ENCODE results near the gene PTPRM.

Gene PTPRM

GRCh38 chr18:7684357-7684756 is 117.2 kb downstream of the PTPRM start:
- no peak for TF ChIP-seq POU2F2 (IDR thresholded peaks at IDR 0.05; ENCODE audit: low read depth, low read length)
- TF ChIP-seq SPI1 (IDR thresholded peaks at IDR 0.05; ENCODE audit: low read depth, low read length), result no peak
- TF ChIP-seq POLR2A (IDR thresholded peaks at IDR 0.05; ENCODE audit: low read depth, low read length), result no peak
- TF ChIP-seq PAX5 (IDR thresholded peaks at IDR 0.05; ENCODE audit: insufficient read depth, low read length, severe bottlenecking), result no peak
- no peak for TF ChIP-seq POLR2AphosphoS5 (IDR thresholded peaks at IDR 0.05; ENCODE audit: low read depth, low read length)
- no peak for TF ChIP-seq TAF1 (IDR thresholded peaks at IDR 0.05; ENCODE audit: low read depth, low read length)
- DNase-seq (ENCODE audit: insufficient read length, low spot score) (no peak), FAIRE-seq (no peak)

GRCh38 chr18:7684966-7685365 is 117.8 kb downstream of the PTPRM start:
- DNase-seq (ENCODE audit: insufficient read length, low spot score) (no peak), FAIRE-seq (no peak)
- no peak for TF ChIP-seq TAF1 (IDR thresholded peaks at IDR 0.05; ENCODE audit: low read depth, low read length)
- TF ChIP-seq POLR2A (IDR thresholded peaks at IDR 0.05; ENCODE audit: low read depth, low read length), result no peak
- TF ChIP-seq PAX5 (IDR thresholded peaks at IDR 0.05; ENCODE audit: insufficient read depth, low read length, severe bottlenecking), result no peak
- no peak for TF ChIP-seq POLR2AphosphoS5 (IDR thresholded peaks at IDR 0.05; ENCODE audit: low read depth, low read length)
- no peak for TF ChIP-seq SPI1 (IDR thresholded peaks at IDR 0.05; ENCODE audit: low read depth, low read length)
- TF ChIP-seq POU2F2 (IDR thresholded peaks at IDR 0.05; ENCODE audit: low read depth, low read length), result no peak

GRCh38 chr18:7686278-7686677 is 119.2 kb downstream of the PTPRM start:
- DNase-seq (ENCODE audit: insufficient read length, low spot score) (no peak), FAIRE-seq (no peak)
- TF ChIP-seq PAX5 (IDR thresholded peaks at IDR 0.05; ENCODE audit: insufficient read depth, low read length, severe bottlenecking) (no peak), POU2F2 (IDR thresholded peaks at IDR 0.05; ENCODE audit: low read depth, low read length) (no peak), POLR2AphosphoS5 (IDR thresholded peaks at IDR 0.05; ENCODE audit: low read depth, low read length) (no peak), SPI1 (IDR thresholded peaks at IDR 0.05; ENCODE audit: low read depth, low read length) (no peak), TAF1 (IDR thresholded peaks at IDR 0.05; ENCODE audit: low read depth, low read length) (no peak), POLR2A (IDR thresholded peaks at IDR 0.05; ENCODE audit: low read depth, low read length) (no peak)

GRCh38 chr18:7688580-7688979 is 121.5 kb downstream of the PTPRM start:
- no peak for TF ChIP-seq SPI1 (IDR thresholded peaks at IDR 0.05; ENCODE audit: low read depth, low read length)
- FAIRE-seq, result no peak
- no peak for DNase-seq (ENCODE audit: insufficient read length, low spot score)

- no peak for TF ChIP-seq POU2F2 (IDR thresholded peaks at IDR 0.05; ENCODE audit: low read depth, low read length)
- TF ChIP-seq POLR2AphosphoS5 (IDR thresholded peaks at IDR 0.05; ENCODE audit: low read depth, low read length), result no peak
- TF ChIP-seq SPI1 (IDR thresholded peaks at IDR 0.05; ENCODE audit: low read depth, low read length), result no peak
- no peak for TF ChIP-seq POLR2A (IDR thresholded peaks at IDR 0.05; ENCODE audit: low read depth, low read length)
- TF ChIP-seq PAX5 (IDR thresholded peaks at IDR 0.05; ENCODE audit: insufficient read depth, low read length, severe bottlenecking), result no peak
- TF ChIP-seq TAF1 (IDR thresholded peaks at IDR 0.05; ENCODE audit: low read depth, low read length), result no peak
- no peak for FAIRE-seq
Observed at GRCh38 chr18:7691206-7691605, 124.1 kb downstream of the PTPRM start.

GRCh38 chr18:7696780-7697179 is 129.7 kb downstream of the PTPRM start:
- TF ChIP-seq TAF1 (IDR thresholded peaks at IDR 0.05; ENCODE audit: low read depth, low read length) (no peak), POLR2A (IDR thresholded peaks at IDR 0.05; ENCODE audit: low read depth, low read length) (no peak), PAX5 (IDR thresholded peaks at IDR 0.05; ENCODE audit: insufficient read depth, low read length, severe bottlenecking) (no peak), POLR2AphosphoS5 (IDR thresholded peaks at IDR 0.05; ENCODE audit: low read depth, low read length) (no peak), SPI1 (IDR thresholded peaks at IDR 0.05; ENCODE audit: low read depth, low read length) (no peak), POU2F2 (IDR thresholded peaks at IDR 0.05; ENCODE audit: low read depth, low read length) (no peak)
- no peak for DNase-seq (ENCODE audit: insufficient read length, low spot score)
- no peak for FAIRE-seq

More at GRCh38 chr18:7691206-7691605, 124.1 kb downstream of the PTPRM start:
- DNase-seq (ENCODE audit: insufficient read length, low spot score), result no peak

GRCh38 chr18:7697306-7697705 is 130.2 kb downstream of the PTPRM start:
- DNase-seq (ENCODE audit: insufficient read length, low spot score), result no peak
- FAIRE-seq, result no peak
- no peak for TF ChIP-seq SPI1 (IDR thresholded peaks at IDR 0.05; ENCODE audit: low read depth, low read length)
- no peak for TF ChIP-seq PAX5 (IDR thresholded peaks at IDR 0.05; ENCODE audit: insufficient read depth, low read length, severe bottlenecking)
- no peak for TF ChIP-seq POU2F2 (IDR thresholded peaks at IDR 0.05; ENCODE audit: low read depth, low read length)
- no peak for TF ChIP-seq POLR2A (IDR thresholded peaks at IDR 0.05; ENCODE audit: low read depth, low read length)
- no peak for TF ChIP-seq TAF1 (IDR thresholded peaks at IDR 0.05; ENCODE audit: low read depth, low read length)
- no peak for TF ChIP-seq POLR2AphosphoS5 (IDR thresholded peaks at IDR 0.05; ENCODE audit: low read depth, low read length)

GRCh38 chr18:7711495-7711894 is 144.4 kb downstream of the PTPRM start:
- no peak for TF ChIP-seq POLR2AphosphoS5 (IDR thresholded peaks at IDR 0.05; ENCODE audit: low read depth, low read length)
- no peak for TF ChIP-seq TAF1 (IDR thresholded peaks at IDR 0.05; ENCODE audit: low read depth, low read length)
- TF ChIP-seq POU2F2 (IDR thresholded peaks at IDR 0.05; ENCODE audit: low read depth, low read length), result no peak
- no peak for TF ChIP-seq PAX5 (IDR thresholded peaks at IDR 0.05; ENCODE audit: insufficient read depth, low read length, severe bottlenecking)
- no peak for TF ChIP-seq POLR2A (IDR thresholded peaks at IDR 0.05; ENCODE audit: low read depth, low read length)
- TF ChIP-seq SPI1 (IDR thresholded peaks at IDR 0.05; ENCODE audit: low read depth, low read length), result no peak
- FAIRE-seq (no peak), DNase-seq (ENCODE audit: insufficient read length, low spot score) (no peak)

- DNase-seq (ENCODE audit: insufficient read length, low spot score) (no peak), FAIRE-seq (no peak)
- TF ChIP-seq TAF1 (IDR thresholded peaks at IDR 0.05; ENCODE audit: low read depth, low read length) (no peak), POLR2A (IDR thresholded peaks at IDR 0.05; ENCODE audit: low read depth, low read length) (no peak), POLR2AphosphoS5 (IDR thresholded peaks at IDR 0.05; ENCODE audit: low read depth, low read length) (no peak), PAX5 (IDR thresholded peaks at IDR 0.05; ENCODE audit: insufficient read depth, low read length, severe bottlenecking) (no peak), POU2F2 (IDR thresholded peaks at IDR 0.05; ENCODE audit: low read depth, low read length) (no peak), SPI1 (IDR thresholded peaks at IDR 0.05; ENCODE audit: low read depth, low read length) (no peak)
Observed at GRCh38 chr18:7720395-7720794, 153.3 kb downstream of the PTPRM start.

GRCh38 chr18:7721532-7721931 is 154.4 kb downstream of the PTPRM start:
- DNase-seq (ENCODE audit: insufficient read length, low spot score), result no peak
- TF ChIP-seq SPI1 (IDR thresholded peaks at IDR 0.05; ENCODE audit: low read depth, low read length), result no peak
- TF ChIP-seq POLR2A (IDR thresholded peaks at IDR 0.05; ENCODE audit: low read depth, low read length), result no peak
- no peak for TF ChIP-seq POLR2AphosphoS5 (IDR thresholded peaks at IDR 0.05; ENCODE audit: low read depth, low read length)
- no peak for TF ChIP-seq TAF1 (IDR thresholded peaks at IDR 0.05; ENCODE audit: low read depth, low read length)
- TF ChIP-seq PAX5 (IDR thresholded peaks at IDR 0.05; ENCODE audit: insufficient read depth, low read length, severe bottlenecking), result no peak
- TF ChIP-seq POU2F2 (IDR thresholded peaks at IDR 0.05; ENCODE audit: low read depth, low read length), result no peak
- FAIRE-seq, result no peak

Data from GM12891 (cell line).